ENCODE data around the gene SLC12A7.

Gene SLC12A7

DNA sequence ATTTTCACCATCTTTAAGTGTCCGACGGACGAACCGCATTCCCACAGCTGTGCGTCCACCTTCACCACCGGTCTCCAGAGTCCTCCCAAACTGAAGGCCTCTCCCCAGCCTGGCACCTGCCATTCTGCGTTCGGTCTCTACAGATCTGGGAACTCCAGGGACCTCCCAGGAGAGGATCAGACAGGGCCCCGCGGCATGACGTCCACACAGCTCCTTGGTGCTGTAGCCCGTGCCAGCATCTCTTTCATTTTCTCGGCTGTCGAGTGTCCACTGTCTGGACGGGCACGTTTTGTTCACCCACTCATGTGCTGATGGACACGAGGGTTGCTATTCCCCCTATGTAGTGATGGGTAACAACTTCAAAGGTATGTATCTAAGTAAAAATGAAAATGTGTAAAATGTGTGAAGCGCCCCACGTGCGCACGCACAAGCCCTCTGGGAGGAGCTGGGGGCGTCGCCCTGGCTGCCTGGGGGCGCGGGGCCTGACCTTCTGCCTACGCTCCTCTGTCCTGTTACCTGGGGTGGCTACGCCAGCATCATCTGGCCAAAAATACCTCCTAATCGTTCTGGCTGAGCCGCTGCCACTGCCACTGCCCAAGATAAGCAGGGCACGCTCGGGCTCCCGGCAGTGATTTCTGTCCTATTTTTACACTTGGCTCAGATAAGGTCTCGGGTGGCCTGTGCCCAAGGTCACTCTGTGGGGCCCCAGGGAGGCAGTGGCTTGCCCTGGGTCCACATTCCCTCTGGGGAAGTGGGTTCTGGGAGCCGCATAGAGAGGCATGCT lies 10.8 kb upstream of the SLC12A7 start:
- H3K36me3 ChIP-seq (ENCODE audit: control insufficient read depth in 2 of 2, insufficient read depth in 1 of 2, low read length in 2 of 2): no peaks in the 10 kb centered on the region
- no peak overlapping the region for H3K27ac ChIP-seq (ENCODE audit: extremely low read depth, low read depth, low read length)
- ChIA-PET POLR2A (no interaction called here), CTCF (interaction anchor here (0.5 to 7.5 kb wide), 3 partner anchors 18 to 217 kb away, joined by 3 to 35 read pairs (median 3); no protein-coding TSS in a partner anchor)
- H3K4me3 ChIP-seq (ENCODE audit: low read depth, low read length): no peak overlapping the region
- TF ChIP-seq ZNF211 (tag by site-specific recombination; IDR thresholded peaks at IDR 0.05; ENCODE audit: low read depth): no peak
- no peak for TF ChIP-seq ZNF433 (tag by site-specific recombination; IDR thresholded peaks at IDR 0.05; ENCODE audit: low read depth)
- TF ChIP-seq ZNF292 (tag by site-specific recombination; IDR thresholded peaks at IDR 0.05; ENCODE audit: borderline replicate concordance, low read depth): no peak
- no peak for TF ChIP-seq ZFP3 (tag by site-specific recombination; IDR thresholded peaks at IDR 0.05; ENCODE audit: low read depth)
- no peak for TF ChIP-seq ZNF677 (tag by site-specific recombination; IDR thresholded peaks at IDR 0.05)
- no peak for TF ChIP-seq ZNF596 (tag by site-specific recombination; IDR thresholded peaks at IDR 0.05)
- TF ChIP-seq ZSCAN16 (tag by site-specific recombination; IDR thresholded peaks at IDR 0.05): no peak
- TF ChIP-seq ZNF610 (tag by site-specific recombination; IDR thresholded peaks at IDR 0.05; ENCODE audit: borderline replicate concordance): no peak
- no peak for TF ChIP-seq YY1 (tag by site-specific recombination; IDR thresholded peaks at IDR 0.05)
- TF ChIP-seq ZBTB17 (tag by site-specific recombination; IDR thresholded peaks at IDR 0.05): no peak
- TF ChIP-seq ZNF548 (tag by site-specific recombination; IDR thresholded peaks at IDR 0.05): no peak
- no peak for TF ChIP-seq ZNF670 (tag by site-specific recombination; IDR thresholded peaks at IDR 0.05; ENCODE audit: low read depth)
- no peak for TF ChIP-seq ZNF223 (tag by site-specific recombination; IDR thresholded peaks at IDR 0.05)
- TF ChIP-seq, protein P1, sequence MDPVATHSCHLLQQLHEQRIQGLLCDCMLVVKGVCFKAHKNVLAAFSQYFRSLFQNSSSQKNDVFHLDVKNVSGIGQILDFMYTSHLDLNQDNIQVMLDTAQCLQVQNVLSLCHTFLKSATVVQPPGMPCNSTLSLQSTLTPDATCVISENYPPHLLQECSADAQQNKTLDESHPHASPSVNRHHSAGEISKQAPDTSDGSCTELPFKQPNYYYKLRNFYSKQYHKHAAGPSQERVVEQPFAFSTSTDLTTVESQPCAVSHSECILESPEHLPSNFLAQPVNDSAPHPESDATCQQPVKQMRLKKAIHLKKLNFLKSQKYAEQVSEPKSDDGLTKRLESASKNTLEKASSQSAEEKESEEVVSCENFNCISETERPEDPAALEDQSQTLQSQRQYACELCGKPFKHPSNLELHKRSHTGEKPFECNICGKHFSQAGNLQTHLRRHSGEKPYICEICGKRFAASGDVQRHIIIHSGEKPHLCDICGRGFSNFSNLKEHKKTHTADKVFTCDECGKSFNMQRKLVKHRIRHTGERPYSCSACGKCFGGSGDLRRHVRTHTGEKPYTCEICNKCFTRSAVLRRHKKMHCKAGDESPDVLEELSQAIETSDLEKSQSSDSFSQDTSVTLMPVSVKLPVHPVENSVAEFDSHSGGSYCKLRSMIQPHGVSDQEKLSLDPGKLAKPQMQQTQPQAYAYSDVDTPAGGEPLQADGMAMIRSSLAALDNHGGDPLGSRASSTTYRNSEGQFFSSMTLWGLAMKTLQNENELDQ (tag by site-specific recombination; IDR thresholded peaks at IDR 0.05; ENCODE audit: low read depth): no peak
- TF ChIP-seq IKZF3 (tag by site-specific recombination; IDR thresholded peaks at IDR 0.05): no peak
- TF ChIP-seq, protein P2, sequence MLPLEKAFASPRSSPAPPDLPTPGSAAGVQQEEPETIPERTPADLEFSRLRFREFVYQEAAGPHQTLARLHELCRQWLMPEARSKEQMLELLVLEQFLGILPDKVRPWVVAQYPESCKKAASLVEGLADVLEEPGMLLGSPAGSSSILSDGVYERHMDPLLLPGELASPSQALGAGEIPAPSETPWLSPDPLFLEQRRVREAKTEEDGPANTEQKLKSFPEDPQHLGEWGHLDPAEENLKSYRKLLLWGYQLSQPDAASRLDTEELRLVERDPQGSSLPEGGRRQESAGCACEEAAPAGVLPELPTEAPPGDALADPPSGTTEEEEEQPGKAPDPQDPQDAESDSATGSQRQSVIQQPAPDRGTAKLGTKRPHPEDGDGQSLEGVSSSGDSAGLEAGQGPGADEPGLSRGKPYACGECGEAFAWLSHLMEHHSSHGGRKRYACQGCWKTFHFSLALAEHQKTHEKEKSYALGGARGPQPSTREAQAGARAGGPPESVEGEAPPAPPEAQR (tag by site-specific recombination; IDR thresholded peaks at IDR 0.05): no peak
- no peak for TF ChIP-seq MYNN (tag by site-specific recombination; IDR thresholded peaks at IDR 0.05; ENCODE audit: borderline replicate concordance)
- TF ChIP-seq, protein P3, sequence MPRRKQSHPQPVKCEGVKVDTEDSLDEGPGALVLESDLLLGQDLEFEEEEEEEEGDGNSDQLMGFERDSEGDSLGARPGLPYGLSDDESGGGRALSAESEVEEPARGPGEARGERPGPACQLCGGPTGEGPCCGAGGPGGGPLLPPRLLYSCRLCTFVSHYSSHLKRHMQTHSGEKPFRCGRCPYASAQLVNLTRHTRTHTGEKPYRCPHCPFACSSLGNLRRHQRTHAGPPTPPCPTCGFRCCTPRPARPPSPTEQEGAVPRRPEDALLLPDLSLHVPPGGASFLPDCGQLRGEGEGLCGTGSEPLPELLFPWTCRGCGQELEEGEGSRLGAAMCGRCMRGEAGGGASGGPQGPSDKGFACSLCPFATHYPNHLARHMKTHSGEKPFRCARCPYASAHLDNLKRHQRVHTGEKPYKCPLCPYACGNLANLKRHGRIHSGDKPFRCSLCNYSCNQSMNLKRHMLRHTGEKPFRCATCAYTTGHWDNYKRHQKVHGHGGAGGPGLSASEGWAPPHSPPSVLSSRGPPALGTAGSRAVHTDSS (tag by site-specific recombination; IDR thresholded peaks at IDR 0.05): no peak
- TF ChIP-seq, protein P4, sequence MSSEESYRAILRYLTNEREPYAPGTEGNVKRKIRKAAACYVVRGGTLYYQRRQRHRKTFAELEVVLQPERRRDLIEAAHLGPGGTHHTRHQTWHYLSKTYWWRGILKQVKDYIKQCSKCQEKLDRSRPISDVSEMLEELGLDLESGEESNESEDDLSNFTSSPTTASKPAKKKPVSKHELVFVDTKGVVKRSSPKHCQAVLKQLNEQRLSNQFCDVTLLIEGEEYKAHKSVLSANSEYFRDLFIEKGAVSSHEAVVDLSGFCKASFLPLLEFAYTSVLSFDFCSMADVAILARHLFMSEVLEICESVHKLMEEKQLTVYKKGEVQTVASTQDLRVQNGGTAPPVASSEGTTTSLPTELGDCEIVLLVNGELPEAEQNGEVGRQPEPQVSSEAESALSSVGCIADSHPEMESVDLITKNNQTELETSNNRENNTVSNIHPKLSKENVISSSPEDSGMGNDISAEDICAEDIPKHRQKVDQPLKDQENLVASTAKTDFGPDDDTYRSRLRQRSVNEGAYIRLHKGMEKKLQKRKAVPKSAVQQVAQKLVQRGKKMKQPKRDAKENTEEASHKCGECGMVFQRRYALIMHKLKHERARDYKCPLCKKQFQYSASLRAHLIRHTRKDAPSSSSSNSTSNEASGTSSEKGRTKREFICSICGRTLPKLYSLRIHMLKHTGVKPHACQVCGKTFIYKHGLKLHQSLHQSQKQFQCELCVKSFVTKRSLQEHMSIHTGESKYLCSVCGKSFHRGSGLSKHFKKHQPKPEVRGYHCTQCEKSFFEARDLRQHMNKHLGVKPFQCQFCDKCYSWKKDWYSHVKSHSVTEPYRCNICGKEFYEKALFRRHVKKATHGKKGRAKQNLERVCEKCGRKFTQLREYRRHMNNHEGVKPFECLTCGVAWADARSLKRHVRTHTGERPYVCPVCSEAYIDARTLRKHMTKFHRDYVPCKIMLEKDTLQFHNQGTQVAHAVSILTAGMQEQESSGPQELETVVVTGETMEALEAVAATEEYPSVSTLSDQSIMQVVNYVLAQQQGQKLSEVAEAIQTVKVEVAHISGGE (tag by site-specific recombination; conservative IDR thresholded peaks at IDR 0.05; ENCODE audit: low read depth): no peak
- no peak for TF ChIP-seq ZNF2 (tag by site-specific recombination; IDR thresholded peaks at IDR 0.05)
- H3K9me3 ChIP-seq (ENCODE audit: control insufficient read depth, insufficient read depth, low read depth, low read length): no peaks in the 10 kb centered on the region
- peaks cover 16% of the 10 kb centered on the region for H3K4me1 ChIP-seq (ENCODE audit: control insufficient read depth, insufficient read depth, low read length)
